AG09319 (cell line): Measurements from ENCODE around the gene SGSH.
"Not testable (repeated sequence)": the region's sequence is repeated elsewhere in the genome, so short reads cannot be mapped to it uniquely, and the experiment has no call there.

Experiments used
- DNase-seq: peaks from one replicate; pipeline ENCODE4 v3.0.0-alpha.2; 2010; ENCODE audit warnings: low read depth; ENCODE audit errors: extremely low read depth
- TF ChIP-seq, protein P1 (sequence below): IDR thresholded peaks from 2 replicates; pipeline ENCODE4 v1.5.1; 2011; ENCODE audit warnings: low read depth, mild to moderate bottlenecking, inconsistent platforms, low read length, moderate library complexity

SGSH gene

DNA sequence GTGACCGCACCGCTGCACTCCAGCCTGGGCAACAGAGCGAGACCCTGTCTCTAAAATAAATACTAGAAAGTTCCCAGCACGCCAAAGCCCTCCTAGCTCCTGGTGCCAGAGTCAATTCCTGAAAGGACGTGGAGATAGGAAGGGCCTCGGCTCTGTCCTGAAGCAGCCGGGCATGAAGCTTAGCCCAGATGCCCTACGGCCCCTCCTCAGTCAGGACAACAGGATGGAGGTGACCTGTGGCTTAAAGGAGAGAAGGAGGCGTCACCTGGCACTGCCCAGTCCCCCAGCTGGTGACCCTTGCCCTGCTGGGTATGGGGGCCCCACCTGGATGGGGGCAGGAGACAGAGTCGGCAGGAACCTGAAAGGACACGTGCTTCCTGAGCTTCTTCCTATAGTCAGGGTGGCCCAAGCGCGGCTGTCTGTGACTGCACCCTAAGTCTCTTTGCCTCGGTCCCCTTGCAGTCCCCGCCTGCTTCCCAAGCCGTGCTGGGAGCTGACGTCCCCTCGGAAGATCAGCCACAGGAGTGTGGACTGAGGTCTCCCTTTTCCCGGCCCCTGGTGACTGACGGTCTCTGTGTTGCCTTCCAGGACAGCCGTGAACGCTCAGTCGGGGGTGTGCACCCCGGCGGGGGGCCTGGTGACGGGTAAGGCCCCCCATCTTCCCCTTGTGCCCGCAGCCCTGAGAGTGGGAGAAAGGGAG, 25.6 kb upstream of the SGSH start:
- TF ChIP-seq, protein P1, sequence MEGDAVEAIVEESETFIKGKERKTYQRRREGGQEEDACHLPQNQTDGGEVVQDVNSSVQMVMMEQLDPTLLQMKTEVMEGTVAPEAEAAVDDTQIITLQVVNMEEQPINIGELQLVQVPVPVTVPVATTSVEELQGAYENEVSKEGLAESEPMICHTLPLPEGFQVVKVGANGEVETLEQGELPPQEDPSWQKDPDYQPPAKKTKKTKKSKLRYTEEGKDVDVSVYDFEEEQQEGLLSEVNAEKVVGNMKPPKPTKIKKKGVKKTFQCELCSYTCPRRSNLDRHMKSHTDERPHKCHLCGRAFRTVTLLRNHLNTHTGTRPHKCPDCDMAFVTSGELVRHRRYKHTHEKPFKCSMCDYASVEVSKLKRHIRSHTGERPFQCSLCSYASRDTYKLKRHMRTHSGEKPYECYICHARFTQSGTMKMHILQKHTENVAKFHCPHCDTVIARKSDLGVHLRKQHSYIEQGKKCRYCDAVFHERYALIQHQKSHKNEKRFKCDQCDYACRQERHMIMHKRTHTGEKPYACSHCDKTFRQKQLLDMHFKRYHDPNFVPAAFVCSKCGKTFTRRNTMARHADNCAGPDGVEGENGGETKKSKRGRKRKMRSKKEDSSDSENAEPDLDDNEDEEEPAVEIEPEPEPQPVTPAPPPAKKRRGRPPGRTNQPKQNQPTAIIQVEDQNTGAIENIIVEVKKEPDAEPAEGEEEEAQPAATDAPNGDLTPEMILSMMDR, result no peak
- no peak for DNase-seq

DNA sequence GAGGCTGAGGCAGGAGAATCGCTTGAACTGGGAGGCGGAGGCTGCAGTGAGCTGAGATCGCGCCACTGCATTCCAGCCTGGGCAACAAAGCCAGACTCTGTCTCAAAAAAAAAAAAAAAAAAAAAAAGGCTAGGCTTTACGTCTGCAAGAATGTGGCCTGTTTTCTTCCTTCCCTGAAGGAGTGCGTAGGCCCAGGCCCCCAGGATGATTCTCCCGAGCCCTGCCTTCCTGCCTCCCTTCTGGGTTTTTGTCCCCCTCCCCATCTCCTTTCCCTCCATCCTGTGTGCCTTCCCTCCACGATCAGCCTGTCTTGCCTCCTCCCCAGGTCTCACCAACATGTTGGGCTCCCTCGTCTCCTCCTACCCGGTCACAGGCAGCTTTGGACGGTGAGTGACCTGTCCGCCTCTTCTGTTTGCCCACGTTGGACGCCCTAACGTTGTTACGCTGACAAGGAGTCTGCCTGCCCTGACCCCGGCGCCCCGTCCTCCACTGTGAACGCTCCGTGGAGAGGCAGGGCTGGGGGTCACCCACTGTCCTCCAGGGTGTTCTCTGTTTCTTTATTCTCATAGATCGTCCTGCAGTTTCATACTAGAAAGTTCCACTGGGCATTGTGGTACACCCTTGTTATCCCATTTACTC, 24.9 kb upstream of the SGSH start:
- TF ChIP-seq, protein P1, result no peak
- no peak for DNase-seq

DNA sequence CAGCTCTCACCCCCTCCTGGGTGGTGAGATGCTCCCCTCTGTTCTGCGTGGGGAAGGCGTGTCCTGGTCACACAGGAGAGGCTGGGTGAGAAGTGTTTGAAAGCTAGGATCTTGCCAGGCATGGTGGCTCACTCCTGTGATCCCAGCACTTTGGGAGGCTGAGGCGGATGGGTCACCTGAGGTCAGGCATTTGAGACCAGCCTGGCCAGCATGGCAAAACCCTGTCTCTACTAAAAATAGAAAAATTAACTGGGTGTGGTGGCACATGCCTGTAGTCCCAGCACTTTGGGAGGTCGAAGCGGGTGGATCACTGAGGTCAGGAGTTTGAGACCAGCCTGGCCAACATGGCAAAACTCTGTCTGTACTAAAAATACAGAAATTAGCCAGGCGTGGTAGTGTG, 24.3 kb upstream of the SGSH start:
- DNase-seq, result not testable (repeated sequence)

DNA sequence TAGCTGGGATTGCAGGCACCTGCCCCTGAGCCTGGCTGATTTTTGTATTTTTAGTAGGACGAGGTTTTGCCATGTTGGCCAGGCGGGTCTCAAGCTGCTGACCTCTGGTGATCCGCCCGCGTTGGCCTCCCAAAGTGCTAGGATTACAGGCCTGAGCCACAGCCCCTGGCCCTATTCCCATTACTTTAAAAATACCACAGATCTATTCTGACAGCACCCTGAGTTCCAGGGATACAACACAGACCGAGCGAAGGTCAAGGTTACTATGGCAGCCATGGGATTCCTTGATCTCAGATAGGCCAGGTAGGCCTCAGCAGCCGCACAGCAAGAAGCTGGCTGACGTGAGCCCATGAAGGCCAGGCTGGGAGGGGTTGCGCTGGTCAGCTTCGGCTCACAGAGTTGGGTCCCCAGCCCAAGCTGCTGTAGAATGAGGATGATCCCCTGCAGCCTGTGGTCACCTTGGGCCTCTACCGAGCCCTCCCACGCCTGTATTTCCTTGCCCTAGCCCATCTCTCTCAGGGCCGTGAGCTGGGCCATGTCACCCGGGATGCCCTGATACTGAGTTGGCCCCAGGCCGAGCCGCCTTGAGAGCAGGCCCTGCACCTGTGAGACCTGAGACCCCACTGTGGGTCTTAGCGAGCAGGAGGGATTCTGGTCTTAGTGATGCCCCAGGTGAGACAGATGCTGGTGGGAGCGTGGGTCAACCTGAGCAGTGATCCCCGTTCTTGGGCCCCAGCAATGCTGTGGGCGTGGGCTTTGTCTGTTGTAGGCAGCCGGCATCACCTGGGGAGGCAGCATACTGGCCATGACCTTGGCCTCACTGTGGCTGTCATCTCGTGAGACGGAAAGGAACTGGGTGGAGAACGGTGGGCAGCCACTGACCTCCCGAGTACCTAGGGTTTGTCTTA, 23.6 kb upstream of the SGSH start:
- no peak for DNase-seq
- TF ChIP-seq, protein P1, result no peak

DNA sequence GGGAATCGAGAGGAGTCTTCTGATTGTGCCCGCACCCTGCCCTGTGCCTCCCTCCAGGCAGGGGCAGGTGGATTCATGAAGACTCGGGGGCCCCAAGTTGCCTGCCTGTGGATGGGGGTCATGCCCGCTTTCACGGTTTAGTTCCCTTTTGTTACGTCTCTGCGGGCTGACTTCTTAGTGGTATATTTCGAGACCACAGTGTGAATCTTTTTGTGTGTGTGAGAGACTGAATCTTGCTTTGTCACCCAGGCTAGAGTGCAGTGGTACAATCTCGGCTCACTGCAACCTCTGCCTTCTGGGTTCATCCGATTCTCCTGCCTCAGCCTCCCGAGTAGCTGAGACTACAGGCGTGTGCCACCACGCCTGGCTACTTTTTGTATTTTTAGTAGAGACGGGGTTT, 22.4 kb upstream of the SGSH start:
- TF ChIP-seq, protein P1, result no peak
- DNase-seq, result no peak

DNA sequence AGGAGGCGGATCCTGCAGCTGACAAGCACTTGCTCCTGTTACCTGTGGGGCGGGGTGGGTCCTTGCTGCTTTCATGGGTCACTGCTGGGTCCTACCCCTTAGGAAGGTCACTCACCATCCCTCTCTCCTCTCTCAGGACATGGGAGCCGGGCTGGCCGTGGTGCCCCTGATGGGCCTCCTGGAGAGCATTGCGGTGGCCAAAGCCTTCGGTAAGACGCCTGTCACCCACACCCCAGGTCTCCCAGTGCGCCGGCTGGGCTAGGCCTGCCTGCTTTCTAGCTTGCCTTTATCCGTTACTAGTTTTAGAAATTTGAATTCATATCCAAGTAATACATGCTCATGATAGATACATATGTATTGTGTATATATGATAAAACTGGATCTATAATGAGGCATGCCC, 17.3 kb upstream of the SGSH start:
- TF ChIP-seq, protein P1, result no peak
- no peak for DNase-seq

DNA sequence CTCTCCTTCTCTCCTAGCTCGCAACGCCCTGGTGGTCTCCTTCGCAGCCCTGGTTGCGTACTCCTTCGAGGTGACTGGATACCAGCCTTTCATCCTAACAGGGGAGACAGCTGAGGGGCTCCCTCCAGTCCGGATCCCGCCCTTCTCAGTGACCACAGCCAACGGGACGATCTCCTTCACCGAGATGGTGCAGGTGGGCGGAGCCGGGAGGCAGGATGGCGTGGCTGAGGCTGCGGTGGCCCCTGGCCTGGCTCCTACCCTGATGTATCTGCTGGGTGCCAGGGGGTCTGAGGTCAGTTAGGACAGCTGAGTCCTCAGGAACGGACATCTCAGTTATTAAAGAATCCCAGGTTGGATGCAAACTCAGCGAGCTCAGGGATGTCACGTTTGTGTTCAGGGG, 16.8 kb upstream of the SGSH start:
- DNase-seq, result no peak
- TF ChIP-seq, protein P1, result no peak
